Body of pancreas (tissue), 4 donors: Measurements from ENCODE around the gene RHBDL1.

Experiments
- POLR2A ChIP-seq, 3 donors: fragments of 450-650 bp; IDR thresholded peaks; one replicate each; pipeline ENCODE4 v1.6.1; 2016; ENCODE audit warnings: antibody characterized with exemption in 3 of 3, mild to moderate bottlenecking in 2 of 3
- TF ChIP-seq, protein P1 (sequence below), 7 experiments: fragments of 450-650 bp in 4 of 7; fragments of 200-600 bp in 3 of 7; sonication (generic) in 3 of 7; IDR thresholded peaks; one replicate each; pipeline ENCODE4 v1.5.1; 2016 to 2019; ENCODE audit warnings: antibody characterized with exemption in 7 of 7

DNA sequence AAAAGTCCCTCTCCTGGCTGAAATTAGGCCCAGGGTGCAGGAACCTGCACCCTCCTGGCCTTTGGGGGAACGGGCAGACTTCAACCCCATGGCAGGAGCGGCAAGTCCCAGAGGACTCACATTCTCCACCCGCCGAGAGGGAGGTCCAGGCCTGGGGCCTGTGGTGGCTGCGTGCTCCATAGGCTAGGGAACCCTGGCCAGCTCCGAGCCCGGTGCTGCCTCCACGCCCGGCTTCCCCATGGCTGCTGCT, 50.6 kb downstream of the RHBDL1 start:
- TF ChIP-seq, protein P1, sequence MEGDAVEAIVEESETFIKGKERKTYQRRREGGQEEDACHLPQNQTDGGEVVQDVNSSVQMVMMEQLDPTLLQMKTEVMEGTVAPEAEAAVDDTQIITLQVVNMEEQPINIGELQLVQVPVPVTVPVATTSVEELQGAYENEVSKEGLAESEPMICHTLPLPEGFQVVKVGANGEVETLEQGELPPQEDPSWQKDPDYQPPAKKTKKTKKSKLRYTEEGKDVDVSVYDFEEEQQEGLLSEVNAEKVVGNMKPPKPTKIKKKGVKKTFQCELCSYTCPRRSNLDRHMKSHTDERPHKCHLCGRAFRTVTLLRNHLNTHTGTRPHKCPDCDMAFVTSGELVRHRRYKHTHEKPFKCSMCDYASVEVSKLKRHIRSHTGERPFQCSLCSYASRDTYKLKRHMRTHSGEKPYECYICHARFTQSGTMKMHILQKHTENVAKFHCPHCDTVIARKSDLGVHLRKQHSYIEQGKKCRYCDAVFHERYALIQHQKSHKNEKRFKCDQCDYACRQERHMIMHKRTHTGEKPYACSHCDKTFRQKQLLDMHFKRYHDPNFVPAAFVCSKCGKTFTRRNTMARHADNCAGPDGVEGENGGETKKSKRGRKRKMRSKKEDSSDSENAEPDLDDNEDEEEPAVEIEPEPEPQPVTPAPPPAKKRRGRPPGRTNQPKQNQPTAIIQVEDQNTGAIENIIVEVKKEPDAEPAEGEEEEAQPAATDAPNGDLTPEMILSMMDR (IDR thresholded peaks at IDR 0.05) = no peak
- TF ChIP-seq POLR2A (IDR thresholded peaks at IDR 0.05) = no peak
